IMR-90 (cell line): ENCODE results near the gene GPR137. TPM values are rescaled to one million over a fixed set of nuclear protein-coding genes. Genes with fewer than 3 reads are reported as not detected.

Experiments
- ATAC-seq: fragments of 200-7000 bp; cut with Tn5 transposase; 2 replicates; pipeline ENCODE4 v1.9.1; 2020; ENCODE audit warnings: low read depth, mild to moderate bottlenecking, moderate library complexity
- BruUV-seq: library from RNA; stranded (reverse); fragments of 400-500 nt; replicated peaks from 2 replicates; lab custom pipeline; 2021; lab: Mats Ljungman, UMichigan
- CTCF ChIA-PET: fragments of 300-600 bp; formaldehyde crosslinking; extraction: SDS; loops from one replicate; lab custom pipeline; 2021; ENCODE audit warnings: antibody characterized with exemption; lab: Yijun Ruan, JAX
- POLR2A ChIA-PET: fragments of 300-600 bp; sonication (Branson Sonifier 250); formaldehyde crosslinking; loops from one replicate; lab custom pipeline; 2022; ENCODE audit warnings: antibody characterized with exemption; ENCODE audit not compliant: unreplicated experiment; lab: Charles Lee
- DNase-seq: peaks from one replicate; pipeline ENCODE4 v3.0.0; 2013
- H2AFZ ChIP-seq: replicated peaks from 2 replicates; pipeline ENCODE3; 2013; ENCODE audit warnings: low read length, mild to moderate bottlenecking; ENCODE audit not compliant: poor library complexity
- H2AK5ac ChIP-seq: 2 replicates; pipeline ENCODE4 v1.6.1; 2013; ENCODE audit warnings: low read depth, low read length, inconsistent platforms
- H2AK9ac ChIP-seq: replicated peaks from 2 replicates; pipeline ENCODE3; 2013; ENCODE audit warnings: mild to moderate bottlenecking, low read depth, low read length, moderate library complexity; ENCODE audit not compliant: poor library complexity
- H2BK120ac ChIP-seq: 2 replicates; pipeline ENCODE4 v1.6.1; 2013; ENCODE audit warnings: low read depth, low read length, inconsistent platforms
- H2BK15ac ChIP-seq: 3 replicates; pipeline ENCODE4 v1.6.1; 2013; ENCODE audit warnings: low read depth, low read length, inconsistent platforms
- H2BK20ac ChIP-seq: 2 replicates; pipeline ENCODE4 v1.6.1; 2013; ENCODE audit warnings: low read depth, mild to moderate bottlenecking, inconsistent platforms, low read length, moderate library complexity
- H2BK5ac ChIP-seq: 2 replicates; pipeline ENCODE4 v1.6.1; 2013; ENCODE audit warnings: mild to moderate bottlenecking, low read depth, low read length, inconsistent platforms; ENCODE audit not compliant: poor library complexity, severe bottlenecking
- H3K14ac ChIP-seq: replicated peaks from 2 replicates; pipeline ENCODE4 v1.6.1; 2013; ENCODE audit warnings: low read depth, low read length, inconsistent platforms
- H3K18ac ChIP-seq: 2 replicates; pipeline ENCODE4 v1.6.1; 2013; ENCODE audit warnings: low read depth, low read length, control low read depth
- H3K23ac ChIP-seq: 2 replicates; pipeline ENCODE4 v1.6.1; 2013; ENCODE audit warnings: low read depth, low read length, inconsistent platforms
- H3K27ac ChIP-seq: 2 replicates; pipeline ENCODE4 v1.5.1; 2013; ENCODE audit warnings: mild to moderate bottlenecking, control low read depth, low read length; ENCODE audit not compliant: insufficient read depth
- H3K27me3 ChIP-seq: 2 replicates; pipeline ENCODE4 v1.6.1; 2013; ENCODE audit warnings: low read length; ENCODE audit not compliant: control insufficient read depth, insufficient read depth
- H3K36me3 ChIP-seq: 2 replicates; pipeline ENCODE4 v1.6.1; 2013; ENCODE audit warnings: low read length, mixed read lengths; ENCODE audit not compliant: control insufficient read depth, insufficient read depth
- H3K4ac ChIP-seq: 2 replicates; pipeline ENCODE4 v1.6.1; 2013; ENCODE audit warnings: low read depth, low read length, inconsistent platforms
- H3K4me1 ChIP-seq: 2 replicates; pipeline ENCODE4 v1.6.1; 2013; ENCODE audit warnings: low read length, mixed read lengths; ENCODE audit not compliant: control insufficient read depth, insufficient read depth
- H3K4me2 ChIP-seq: 2 replicates; pipeline ENCODE4 v1.6.1; 2013; ENCODE audit warnings: low read depth, mild to moderate bottlenecking, control low read depth, low read length, moderate library complexity
- H3K4me3 ChIP-seq: 2 replicates; pipeline ENCODE4 v1.5.1; 2013; ENCODE audit warnings: low read depth, mild to moderate bottlenecking, control low read depth, low read length, moderate library complexity; ENCODE audit not compliant: insufficient read depth
- H3K56ac ChIP-seq: 2 replicates; pipeline ENCODE4 v1.6.1; 2013; ENCODE audit warnings: low read length, inconsistent platforms; ENCODE audit not compliant: insufficient read depth; ENCODE audit errors: extremely low read depth
- H3K79me1 ChIP-seq, 2 experiments: 2 replicates each; pipeline ENCODE4 v1.6.1; 2013; ENCODE audit warnings: low read length in 2 of 2, inconsistent platforms in 1 of 2, low read depth in 1 of 2
- H3K9ac ChIP-seq: 2 replicates; pipeline ENCODE4 v1.6.1; 2013; ENCODE audit warnings: low read depth, low read length, control low read depth
- H3K9me1 ChIP-seq: 2 replicates; pipeline ENCODE4 v1.6.1; 2013; ENCODE audit warnings: low read length, inconsistent platforms; ENCODE audit not compliant: insufficient read depth
- H3K9me3 ChIP-seq: 2 replicates; pipeline ENCODE4 v1.6.1; 2013; ENCODE audit warnings: low read length; ENCODE audit not compliant: control insufficient read depth, insufficient read depth
- H4K20me1 ChIP-seq: 2 replicates; pipeline ENCODE4 v1.6.1; 2013; ENCODE audit warnings: low read length, inconsistent platforms; ENCODE audit not compliant: insufficient read depth
- H4K5ac ChIP-seq: 2 replicates; pipeline ENCODE4 v1.6.1; 2013; ENCODE audit warnings: mild to moderate bottlenecking, low read depth, low read length, control low read depth
- H4K8ac ChIP-seq, 2 experiments: 2 replicates each; pipeline ENCODE4 v1.6.1; 2013; ENCODE audit warnings: low read depth in 2 of 2, low read length in 2 of 2, control low read depth in 1 of 2, inconsistent platforms in 1 of 2
- H4K91ac ChIP-seq: 2 replicates; pipeline ENCODE4 v1.6.1; 2013; ENCODE audit warnings: low read depth, low read length, inconsistent platforms; ENCODE audit not compliant: insufficient read depth
- CEBPB ChIP-seq: IDR thresholded peaks from 2 replicates; pipeline ENCODE4 v1.6.1; 2012; ENCODE audit warnings: low read depth, low read length, improper control_type of control experiment
- CHD1 ChIP-seq: IDR thresholded peaks from 2 replicates; pipeline ENCODE4 v1.6.1; 2012; ENCODE audit warnings: low read depth, low read length, improper control_type of control experiment
- FOS ChIP-seq: fragments of 150-350 bp; IDR thresholded peaks from 2 replicates; pipeline ENCODE4 v1.6.1; 2016; ENCODE audit warnings: low read depth, low read length
- MAFK ChIP-seq: IDR thresholded peaks from 2 replicates; pipeline ENCODE4 v1.6.1; 2012; ENCODE audit warnings: low read depth, low read length, improper control_type of control experiment
- MAZ ChIP-seq: IDR thresholded peaks from 2 replicates; pipeline ENCODE4 v1.6.1; 2012; ENCODE audit warnings: low read depth, mild to moderate bottlenecking, low read length, improper control_type of control experiment, moderate library complexity, borderline replicate concordance
- NFE2L2 ChIP-seq: fragments of 150-350 bp; IDR thresholded peaks from 2 replicates; pipeline ENCODE4 v1.6.1; 2016; ENCODE audit warnings: low read depth, mild to moderate bottlenecking, low read length
- RAD21 ChIP-seq: IDR thresholded peaks from 2 replicates; pipeline ENCODE4 v1.6.1; 2012; ENCODE audit warnings: low read length, improper control_type of control experiment
- RCOR1 ChIP-seq: IDR thresholded peaks from 2 replicates; pipeline ENCODE4 v1.6.1; 2012; ENCODE audit warnings: mild to moderate bottlenecking, low read length, improper control_type of control experiment; ENCODE audit not compliant: insufficient replicate concordance
- RFX5 ChIP-seq: IDR thresholded peaks from 2 replicates; pipeline ENCODE4 v1.8.0; 2012; ENCODE audit warnings: low read depth, mild to moderate bottlenecking, low read length, moderate library complexity
- SMC3 ChIP-seq: fragments of 150-350 bp; IDR thresholded peaks from 2 replicates; pipeline ENCODE4 v1.6.1; 2016; ENCODE audit warnings: low read depth, mild to moderate bottlenecking, antibody characterized with exemption, low read length, moderate library complexity
- WGBS, 2 experiments: methylation state at CpG; one replicate each; pipeline versions ENCODE4 v1.1.5 to v1.1.7; 2013; ENCODE audit warnings: missing lambda C conversion rate in 2 of 2; ENCODE audit not compliant: insufficient read length in 1 of 2; ENCODE audit errors: extremely low coverage in 2 of 2; 5-methylcytosine and 5-hydroxymethylcytosine counted together
- dilution Hi-C: fragments of 300-500 bp; cut with HindIII; formaldehyde crosslinking; loops from one replicate; pipeline ENCODE4 v1.14.3; 2018; ENCODE audit warnings: low sequenced_read_pairs; ENCODE audit not compliant: unreplicated experiment
- in situ Hi-C: fragments of 300-500 bp; cut with MboI; formaldehyde crosslinking; loops from 3 replicates; pipeline ENCODE4 v1.14.3; 2019; ENCODE audit warnings: low sequenced_read_pairs, inconsistent platforms, mixed read lengths
- intact Hi-C: fragments of 100-400 bp; cut with micrococcal nuclease; formaldehyde crosslinking; loops from 2 replicates; pipeline ENCODE4 v1.10.0; 2022
- polyA plus RNA-seq, 3 experiments: library from polyadenylated mRNA; depleted of rRNA; stranded (reverse); fragments of >200 nt; gene quantifications; 2 replicates each; pipeline ENCODE4 v1.2.3, GENCODE V29; 2012; ENCODE audit warnings: low replicate concordance in 1 of 3
- total RNA-seq: library from RNA; depleted of rRNA; stranded (reverse); fragments of >200 nt; gene quantifications from 2 replicates; pipeline ENCODE4 v1.2.3, GENCODE V29; 2012
- TF ChIP-seq, protein P1 (sequence below): fragments of 150-350 bp; IDR thresholded peaks from 2 replicates; pipeline ENCODE4 v1.6.1; 2017; ENCODE audit warnings: mild to moderate bottlenecking, antibody characterized with exemption, low read length, low read depth
- TF ChIP-seq, protein P2 (sequence below): fragments of 150-350 bp; IDR thresholded peaks from 2 replicates; pipeline ENCODE4 v1.6.1; 2016; ENCODE audit warnings: low read depth, mild to moderate bottlenecking, low read length, moderate library complexity, borderline replicate concordance
- TF ChIP-seq, protein P3 (sequence below): conservative IDR thresholded peaks from 2 replicates; pipeline ENCODE4 v1.5.1; 2012; ENCODE audit warnings: mild to moderate bottlenecking, low read depth, low read length, improper control_type of control experiment

Gene GPR137
- total and polyA plus RNA-seq, 2 of the 4 experiments (the other 2 are of a cell fraction), result 3.6 to 26.0 TPM

DNA sequence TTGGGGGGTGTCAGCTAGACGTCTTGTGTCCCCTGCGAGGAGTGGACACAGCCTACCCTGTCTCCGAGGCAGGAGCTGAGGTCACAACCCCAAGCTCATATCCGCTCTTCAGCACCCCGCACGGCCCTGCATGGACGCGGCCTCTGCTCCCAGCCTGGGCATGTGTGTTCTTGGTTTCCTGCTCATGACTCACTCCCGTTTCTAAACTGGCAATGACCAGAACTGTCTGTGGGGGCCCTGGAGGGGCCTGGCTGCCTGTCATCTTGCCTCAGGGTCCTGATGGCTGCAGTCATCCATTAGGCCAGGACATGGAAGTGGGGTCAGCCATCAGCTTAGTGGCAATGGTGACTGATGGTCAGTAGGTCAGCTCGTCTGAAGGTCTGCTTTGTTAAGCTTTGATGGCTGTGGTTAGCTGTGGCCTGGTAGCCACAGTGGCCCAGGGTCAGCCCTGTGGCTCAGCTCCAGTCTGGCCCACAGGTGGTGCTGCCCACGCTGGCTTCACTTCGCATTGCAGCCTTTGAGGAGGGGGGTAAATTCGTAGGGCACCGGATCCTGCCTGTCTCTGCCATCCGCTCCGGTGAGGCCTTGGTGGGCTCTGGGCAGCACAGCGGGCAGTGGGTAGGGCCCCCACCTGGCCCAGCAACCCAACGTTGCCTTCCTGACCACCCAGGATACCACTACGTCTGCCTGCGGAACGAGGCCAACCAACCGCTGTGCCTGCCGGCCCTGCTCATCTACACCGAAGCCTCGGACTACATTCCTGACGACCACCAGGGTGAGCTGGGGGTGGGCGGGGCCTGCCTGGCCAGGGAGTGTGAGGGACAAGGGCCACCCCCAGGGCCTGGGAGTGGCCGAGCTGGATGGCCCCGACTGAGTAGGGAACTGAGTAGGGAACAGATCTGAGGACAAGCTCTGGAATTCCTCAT, 22.4 kb upstream of the GPR137 start:
- peak; percentile 56 for DNase-seq
- in situ Hi-C loops, result no loop called here
- TF ChIP-seq RAD21 (no peak), NFE2L2 (no peak), FOS (no peak; the same call in 1 of the 2 replicates), MAZ (no peak), MAFK (no peak), RCOR1 (no peak), SMC3 (no peak), RFX5 (no peak), CEBPB (no peak), CHD1 (no peak)
- TF ChIP-seq, protein P1, sequence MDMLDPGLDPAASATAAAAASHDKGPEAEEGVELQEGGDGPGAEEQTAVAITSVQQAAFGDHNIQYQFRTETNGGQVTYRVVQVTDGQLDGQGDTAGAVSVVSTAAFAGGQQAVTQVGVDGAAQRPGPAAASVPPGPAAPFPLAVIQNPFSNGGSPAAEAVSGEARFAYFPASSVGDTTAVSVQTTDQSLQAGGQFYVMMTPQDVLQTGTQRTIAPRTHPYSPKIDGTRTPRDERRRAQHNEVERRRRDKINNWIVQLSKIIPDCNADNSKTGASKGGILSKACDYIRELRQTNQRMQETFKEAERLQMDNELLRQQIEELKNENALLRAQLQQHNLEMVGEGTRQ, result no peak
- TF ChIP-seq, protein P2, sequence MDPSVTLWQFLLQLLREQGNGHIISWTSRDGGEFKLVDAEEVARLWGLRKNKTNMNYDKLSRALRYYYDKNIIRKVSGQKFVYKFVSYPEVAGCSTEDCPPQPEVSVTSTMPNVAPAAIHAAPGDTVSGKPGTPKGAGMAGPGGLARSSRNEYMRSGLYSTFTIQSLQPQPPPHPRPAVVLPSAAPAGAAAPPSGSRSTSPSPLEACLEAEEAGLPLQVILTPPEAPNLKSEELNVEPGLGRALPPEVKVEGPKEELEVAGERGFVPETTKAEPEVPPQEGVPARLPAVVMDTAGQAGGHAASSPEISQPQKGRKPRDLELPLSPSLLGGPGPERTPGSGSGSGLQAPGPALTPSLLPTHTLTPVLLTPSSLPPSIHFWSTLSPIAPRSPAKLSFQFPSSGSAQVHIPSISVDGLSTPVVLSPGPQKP, result no peak
- TF ChIP-seq, protein P3, sequence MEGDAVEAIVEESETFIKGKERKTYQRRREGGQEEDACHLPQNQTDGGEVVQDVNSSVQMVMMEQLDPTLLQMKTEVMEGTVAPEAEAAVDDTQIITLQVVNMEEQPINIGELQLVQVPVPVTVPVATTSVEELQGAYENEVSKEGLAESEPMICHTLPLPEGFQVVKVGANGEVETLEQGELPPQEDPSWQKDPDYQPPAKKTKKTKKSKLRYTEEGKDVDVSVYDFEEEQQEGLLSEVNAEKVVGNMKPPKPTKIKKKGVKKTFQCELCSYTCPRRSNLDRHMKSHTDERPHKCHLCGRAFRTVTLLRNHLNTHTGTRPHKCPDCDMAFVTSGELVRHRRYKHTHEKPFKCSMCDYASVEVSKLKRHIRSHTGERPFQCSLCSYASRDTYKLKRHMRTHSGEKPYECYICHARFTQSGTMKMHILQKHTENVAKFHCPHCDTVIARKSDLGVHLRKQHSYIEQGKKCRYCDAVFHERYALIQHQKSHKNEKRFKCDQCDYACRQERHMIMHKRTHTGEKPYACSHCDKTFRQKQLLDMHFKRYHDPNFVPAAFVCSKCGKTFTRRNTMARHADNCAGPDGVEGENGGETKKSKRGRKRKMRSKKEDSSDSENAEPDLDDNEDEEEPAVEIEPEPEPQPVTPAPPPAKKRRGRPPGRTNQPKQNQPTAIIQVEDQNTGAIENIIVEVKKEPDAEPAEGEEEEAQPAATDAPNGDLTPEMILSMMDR, result no peak; the same call in 1 of the 2 replicates

More for the DNA sequence above, 22.4 kb upstream of the GPR137 start:
- H3K56ac ChIP-seq, result no peak overlapping the region
- no peaks in the 10 kb centered on the region for H3K9me3 ChIP-seq
- peak overlapping the region; percentile 40 for H2AFZ ChIP-seq
- H3K36me3 ChIP-seq, result peaks cover 55% of the 10 kb centered on the region
- H3K4me2 ChIP-seq, result no peak overlapping the region
- ChIA-PET CTCF (no interaction called here), POLR2A (interaction anchor here (0.5 kb wide), 1 partner anchor 11 kb away, joined by 3 read pairs; no protein-coding TSS in a partner anchor)
- no peak overlapping the region for H3K18ac ChIP-seq
- H3K4me1 ChIP-seq, result peaks cover 10% of the 10 kb centered on the region
- peak overlapping the region; percentile 59; the same call in 1 of the 2 replicates for H4K5ac ChIP-seq
- H2BK15ac ChIP-seq, result no peak overlapping the region
- no peak overlapping the region for H3K4me3 ChIP-seq
- H3K4ac ChIP-seq, result no peak overlapping the region; the same call in 1 of the 2 replicates
- peak overlapping the region; percentile 75 for H2AK9ac ChIP-seq
- ATAC-seq, result peak; percentile 54
- no peaks in the 10 kb centered on the region for H3K27me3 ChIP-seq
- H2BK5ac ChIP-seq, result peak overlapping the region; percentile 34
- H2BK20ac ChIP-seq, result no peak overlapping the region
- H3K23ac ChIP-seq, result no peak overlapping the region
- H3K14ac ChIP-seq, result no peak overlapping the region
- BruUV-seq, result no TSS peak
- intact Hi-C loops (no loop called here), dilution Hi-C loops (no loop called here)
- peaks cover 7 to 34% of the 10 kb centered on the region in 2 experiments; a peak in 2 of 4 replicates for H3K79me1 ChIP-seq
- 80% methylated on average over 5 of the region's 29 CpGs; no CpG with 5 or more reads in 1 of the 2 experiments for WGBS, 2 experiments
- H2AK5ac ChIP-seq, result peak overlapping the region; percentile 6; the same call in 1 of the 2 replicates
- no peak overlapping the region for H3K27ac ChIP-seq
- 0 out of 2 replicates have a peak, but pooled peaks cover 5% of the 10 kb centered on the region for H3K9me1 ChIP-seq
- no peak overlapping the region for H3K9ac ChIP-seq
- H2BK120ac ChIP-seq, result no peak overlapping the region
- H4K8ac ChIP-seq, result peak overlapping the region in 1 of 2 experiments; percentile 69; a peak in 1 of 4 replicates
- no peak overlapping the region for H4K91ac ChIP-seq
- H4K20me1 ChIP-seq, result no peaks in the 10 kb centered on the region
